Measurements from ENCODE around the gene S100A3. TPM values are rescaled to one million over a fixed set of nuclear protein-coding genes. Genes with fewer than 3 reads are reported as not detected.

The S100A3 gene
- total RNA-seq, 2 experiments from 2014 or later: not detected

- DNase-seq: peak; percentile 97
- H3K27me3 Mint-ChIP-seq: no peaks in the 10 kb centered on the region
- H3K9me3 Mint-ChIP-seq: no peaks in the 10 kb centered on the region
- ChIA-PET CTCF (interaction anchor here (0.7 to 4.6 kb wide), 11 partner anchors 9 to 34 kb away, joined by 3 to 56 read pairs (median 5); partner anchors contain the start of genes S100A2 and S100A6), POLR2A (interaction anchor here (0.7 to 1.9 kb wide), 6 partner anchors 9 to 88 kb away, joined by 3 to 7 read pairs (median 4); partner anchors contain the start of genes CHTOP, S100A2 and S100A6)
- H3K4me1 Mint-ChIP-seq: peaks cover 85% of the 10 kb centered on the region
- H3K36me3 Mint-ChIP-seq (ENCODE audit: low read depth): peaks cover 43% of the 10 kb centered on the region
- peak within 1 kb of the TSS; percentile 91 for H3K4me3 Mint-ChIP-seq
- peak within 1 kb of the TSS; percentile 98 for H3K27ac Mint-ChIP-seq
Measured at GRCh38 chr1:153545067-153546055, 3.7 kb downstream of the S100A3 start, which contains the start of gene S100A4. S100A4 (minus strand) TSS chr1:153545806; CDS start chr1:153544794, 1,012 bp downstream.

DNA sequence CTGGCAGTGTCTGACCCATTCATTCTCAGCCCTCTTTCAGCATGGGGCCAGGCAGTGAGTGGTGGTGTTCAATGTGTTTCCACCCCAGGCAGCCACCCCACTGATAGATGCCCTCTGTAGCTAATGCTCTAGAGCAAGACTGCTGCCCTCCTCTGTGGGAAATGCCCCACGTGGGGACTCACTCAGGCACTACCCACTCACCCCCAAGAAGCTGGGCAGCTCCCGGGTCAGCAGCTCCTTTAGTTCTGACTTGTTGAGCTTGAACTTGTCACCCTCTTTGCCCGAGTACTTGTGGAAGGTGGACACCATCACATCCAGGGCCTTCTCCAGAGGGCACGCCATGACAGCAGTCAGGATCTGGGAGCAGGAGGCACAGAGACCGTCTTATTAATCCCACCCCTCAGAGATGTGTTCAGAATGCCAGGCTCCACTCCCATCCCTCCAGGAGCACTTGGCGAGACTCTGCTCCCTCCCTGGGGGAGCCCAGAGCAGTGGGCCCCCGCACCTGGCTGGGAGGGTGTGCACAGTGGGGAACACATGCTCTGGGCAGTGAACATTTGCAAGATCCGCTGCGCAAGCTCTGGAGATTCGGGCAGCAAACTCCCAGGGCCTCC is 4.5 kb downstream of the S100A3 start:
- peak overlapping the region; percentile 91 for H3K4me3 Mint-ChIP-seq
- ChIA-PET POLR2A (interaction anchor here (0.7 to 1.9 kb wide), 6 partner anchors 9 to 89 kb away, joined by 3 to 7 read pairs (median 4); partner anchors contain the start of genes CHTOP, S100A2 and S100A6), CTCF (interaction anchor here (0.7 to 4.6 kb wide), 12 partner anchors 10 to 34 kb away, joined by 3 to 56 read pairs (median 4); partner anchors contain the start of genes S100A2 and S100A6)
- no peaks in the 10 kb centered on the region for H3K27me3 Mint-ChIP-seq
- peak overlapping the region; percentile 98 for H3K27ac Mint-ChIP-seq
- no peaks in the 10 kb centered on the region for H3K9me3 Mint-ChIP-seq
- peaks cover 93% of the 10 kb centered on the region for H3K4me1 Mint-ChIP-seq
- H3K36me3 Mint-ChIP-seq (ENCODE audit: low read depth): peaks cover 51% of the 10 kb centered on the region
- no peak for DNase-seq

DNA sequence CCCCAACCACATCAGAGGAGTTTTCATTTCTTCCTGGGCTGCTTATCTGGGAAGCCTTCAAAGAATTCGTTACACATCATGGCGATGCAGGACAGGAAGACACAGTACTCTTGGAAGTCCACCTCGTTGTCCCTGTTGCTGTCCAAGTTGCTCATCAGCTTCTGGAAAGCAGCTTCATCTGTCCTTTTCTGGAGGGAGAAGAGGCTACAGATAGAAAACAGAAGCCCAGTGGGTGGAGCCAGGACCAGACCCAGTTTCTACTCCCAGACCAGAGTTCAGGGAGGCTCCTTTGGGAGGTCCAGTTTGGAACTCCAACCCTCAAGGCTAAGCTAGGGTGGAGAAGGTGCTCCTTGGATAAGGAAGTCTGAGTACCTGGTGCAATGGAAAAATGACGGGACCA is 5.3 kb downstream of the S100A3 start:
- Mint-ChIP-seq H3K4me1 (peaks cover 95% of the 10 kb centered on the region), H3K4me3 (peak overlapping the region; percentile 91), H3K27me3 (no peaks in the 10 kb centered on the region), H3K27ac (peak overlapping the region; percentile 98), H3K9me3 (no peaks in the 10 kb centered on the region), H3K36me3 (ENCODE audit: low read depth) (peaks cover 53% of the 10 kb centered on the region)
- POLR2A ChIA-PET: no interaction called here
- no peak for DNase-seq
- CTCF ChIA-PET: interaction anchor here (0.6 to 4.6 kb wide), 5 partner anchors 9 to 83 kb away, joined by 3 to 56 read pairs (median 4); partner anchors contain the start of genes S100A13, S100A2 and S100A6

- Mint-ChIP-seq H3K27ac (peak overlapping the region; percentile 96), H3K36me3 (ENCODE audit: low read depth) (peaks cover 53% of the 10 kb centered on the region), H3K9me3 (no peaks in the 10 kb centered on the region), H3K4me3 (peak overlapping the region; percentile 91), H3K27me3 (no peaks in the 10 kb centered on the region), H3K4me1 (peaks cover 93% of the 10 kb centered on the region)
- ChIA-PET POLR2A (no interaction called here), CTCF (interaction anchor here (0.6 to 4.6 kb wide), 3 partner anchors 9 to 84 kb away, joined by 4 to 56 read pairs (median 10); partner anchors contain the start of genes S100A13, S100A2 and S100A6)
- DNase-seq: no peak
Measured at GRCh38 chr1:153542956-153543711, 5.9 kb downstream of the S100A3 start.

- peak overlapping the region; percentile 96 for H3K27ac Mint-ChIP-seq
- CTCF ChIA-PET: interaction anchor here (1.3 to 2.9 kb wide), 6 partner anchors 10 to 31 kb away, joined by 3 to 12 read pairs (median 6); no protein-coding TSS in a partner anchor
- H3K9me3 Mint-ChIP-seq: no peaks in the 10 kb centered on the region
- no peak for DNase-seq
- H3K4me1 Mint-ChIP-seq: peaks cover 93% of the 10 kb centered on the region
- POLR2A ChIA-PET: no interaction called here
- no peak overlapping the region for H3K4me3 Mint-ChIP-seq
- H3K36me3 Mint-ChIP-seq (ENCODE audit: low read depth): peaks cover 56% of the 10 kb centered on the region
- H3K27me3 Mint-ChIP-seq: no peaks in the 10 kb centered on the region
Measured at GRCh38 chr1:153541641-153542590, 7.1 kb downstream of the S100A3 start.

GRCh38 chr1:153540394-153541361 is 8.4 kb downstream of the S100A3 start, which contains the start of gene S100A5:
S100A5 (minus strand) TSS chr1:153540934; CDS start chr1:153540191, 743 bp downstream.
- Mint-ChIP-seq H3K27me3 (no peaks in the 10 kb centered on the region), H3K4me1 (peaks cover 89% of the 10 kb centered on the region), H3K9me3 (no peaks in the 10 kb centered on the region), H3K36me3 (ENCODE audit: low read depth) (peaks cover 58% of the 10 kb centered on the region), H3K27ac (peak within 1 kb of the TSS; percentile 96), H3K4me3 (peak within 1 kb of the TSS; percentile 65)
- POLR2A ChIA-PET: interaction anchor here (0.6 kb wide), 1 partner anchor 8 kb away, joined by 12 read pairs; no protein-coding TSS in a partner anchor
- CTCF ChIA-PET: interaction anchor here (0.6 to 2.9 kb wide), 12 partner anchors 9 to 344 kb away, joined by 3 to 12 read pairs (median 4); no protein-coding TSS in a partner anchor
- peak; percentile 74 for DNase-seq

- no peaks in the 10 kb centered on the region for H3K9me3 Mint-ChIP-seq
- ChIA-PET CTCF (interaction anchor here (0.8 to 2.9 kb wide), 4 partner anchors 12 to 29 kb away, joined by 3 to 12 read pairs (median 6); no protein-coding TSS in a partner anchor), POLR2A (no interaction called here)
- H3K27me3 Mint-ChIP-seq: no peaks in the 10 kb centered on the region
- H3K36me3 Mint-ChIP-seq (ENCODE audit: low read depth): peaks cover 57% of the 10 kb centered on the region
- H3K4me1 Mint-ChIP-seq: peaks cover 83% of the 10 kb centered on the region
- peak overlapping the region; percentile 96 for H3K27ac Mint-ChIP-seq
- no peak for DNase-seq
- peak overlapping the region; percentile 65 for H3K4me3 Mint-ChIP-seq
Measured at GRCh38 chr1:153539395-153540093, 9.5 kb downstream of the S100A3 start.

DNA sequence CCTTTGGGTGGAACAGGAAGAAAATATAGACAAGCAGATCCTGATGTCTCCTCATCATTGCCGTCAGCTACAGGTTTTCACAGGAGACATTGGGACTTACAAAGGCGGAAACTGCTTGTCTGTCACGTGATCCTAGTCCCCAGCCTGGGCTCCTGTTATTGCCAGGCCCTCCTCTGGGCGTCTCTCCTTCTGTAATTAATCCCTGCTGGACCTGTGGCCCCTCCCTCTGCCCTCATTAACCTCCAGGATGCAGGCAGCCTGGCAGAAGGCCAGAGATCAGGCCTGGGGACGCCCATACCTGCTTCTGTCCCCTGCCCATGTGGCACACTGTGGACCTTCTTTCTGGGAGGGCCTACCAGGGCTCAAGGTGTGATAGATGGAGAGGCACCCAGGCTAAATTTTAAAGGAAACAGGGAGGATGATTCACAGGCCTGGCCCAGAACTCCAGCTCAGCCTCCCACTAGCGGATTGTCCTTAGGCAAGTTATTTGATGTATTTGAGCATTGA is 10.7 kb downstream of the S100A3 start:
- H3K36me3 Mint-ChIP-seq (ENCODE audit: low read depth): peaks cover 56% of the 10 kb centered on the region
- H3K4me3 Mint-ChIP-seq: no peak overlapping the region
- ChIA-PET POLR2A (no interaction called here), CTCF (interaction anchor here (0.8 to 7.2 kb wide), 3 partner anchors 27 to 30 kb away, joined by 3 to 38 read pairs (median 4); no protein-coding TSS in a partner anchor)
- no peaks in the 10 kb centered on the region for H3K27me3 Mint-ChIP-seq
- H3K9me3 Mint-ChIP-seq: no peaks in the 10 kb centered on the region
- H3K27ac Mint-ChIP-seq: peak overlapping the region; percentile 66
- DNase-seq: no peak
- H3K4me1 Mint-ChIP-seq: peaks cover 83% of the 10 kb centered on the region

GRCh38 chr1:153537376-153537730 is 11.7 kb downstream of the S100A3 start:
- peak overlapping the region; percentile 82 for H3K4me3 Mint-ChIP-seq
- H3K27me3 Mint-ChIP-seq: no peaks in the 10 kb centered on the region
- ChIA-PET POLR2A (no interaction called here), CTCF (interaction anchor here (1.4 to 7.2 kb wide), 3 partner anchors 8 to 31 kb away, joined by 4 to 56 read pairs (median 38); partner anchors contain the start of gene S100A4)
- peaks cover 52% of the 10 kb centered on the region for H3K36me3 Mint-ChIP-seq (ENCODE audit: low read depth)
- peaks cover 83% of the 10 kb centered on the region for H3K4me1 Mint-ChIP-seq
- H3K9me3 Mint-ChIP-seq: no peaks in the 10 kb centered on the region
- DNase-seq: no peak
- peak overlapping the region; percentile 98 for H3K27ac Mint-ChIP-seq
